ENCODE results near the gene DHFR.

- TF ChIP-seq CTCF (IDR thresholded peaks at IDR 0.05), result no peak
- no peak for TF ChIP-seq POLR2A (IDR thresholded peaks at IDR 0.05)
Observed at GRCh38 chr5:80641353-80641752, 13.4 kb downstream of the DHFR start.

Data from breast epithelium (tissue), 3 donors.